GM19240 (cell line): ENCODE data around the gene CUL2.
A peak's percentile ranks its signal among the peaks of the same experiment; 100 is the strongest.
"Not testable (repeated sequence)": the region's sequence is repeated elsewhere in the genome, so short reads cannot be mapped to it uniquely, and the experiment has no call there.

Experiments used
- DNase-seq: peaks from one replicate; pipeline ENCODE4 v3.0.0; 2011; ENCODE audit warnings: low spot score; ENCODE audit not compliant: insufficient read length

The CUL2 gene

GRCh38 chr10:35079763-35080162, 10.4 kb downstream of the CUL2 start:
- no peak for DNase-seq

- no peak for DNase-seq
Observed at GRCh38 chr10:35079265-35079664, 10.9 kb downstream of the CUL2 start.

GRCh38 chr10:35075228-35075627, 14.9 kb downstream of the CUL2 start:
- DNase-seq = no peak

DNA sequence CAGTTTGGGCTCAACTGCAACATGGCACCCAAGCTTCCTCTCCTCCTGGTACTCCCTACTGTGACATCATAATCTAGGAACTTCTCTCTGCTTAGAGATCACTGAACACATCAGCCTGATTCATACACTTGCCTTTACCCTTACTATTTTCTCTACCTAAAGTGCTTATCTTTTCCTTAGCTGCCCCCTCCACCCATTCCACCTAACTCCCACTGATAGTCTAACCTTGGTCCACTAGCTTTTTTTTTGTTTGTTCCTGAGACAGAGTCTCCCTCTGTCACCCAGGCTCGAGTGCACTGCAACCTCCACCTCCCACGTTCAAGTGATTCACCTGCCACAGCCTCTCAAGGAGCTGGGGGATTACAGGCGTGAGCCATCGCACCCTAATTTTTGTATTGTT, 15.9 kb downstream of the CUL2 start:
- DNase-seq = no peak

DNA sequence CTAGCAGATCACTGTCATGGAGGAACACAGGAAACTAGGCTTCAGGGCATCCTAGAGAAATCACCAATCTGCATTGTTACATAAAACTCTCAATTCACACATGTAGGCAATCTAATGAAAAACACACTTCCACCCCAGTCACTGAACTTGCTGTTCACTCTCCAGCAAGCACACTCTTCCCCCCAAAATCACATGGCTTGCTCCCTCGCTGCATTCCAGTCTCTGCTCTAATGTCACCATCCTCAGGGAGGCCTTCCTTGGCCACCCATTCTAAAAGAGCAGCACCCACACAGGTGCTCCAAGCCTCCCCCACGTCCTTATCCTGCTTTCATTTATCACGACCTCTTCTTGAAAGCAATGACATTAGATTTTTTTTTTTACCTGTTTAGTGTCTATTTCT, 19.6 kb downstream of the CUL2 start:
- DNase-seq = no peak

- DNase-seq = no peak
Observed at GRCh38 chr10:35063837-35064454, 26.2 kb downstream of the CUL2 start.

- no peak for DNase-seq
Observed at GRCh38 chr10:35059481-35059880, 30.7 kb downstream of the CUL2 start.

DNA sequence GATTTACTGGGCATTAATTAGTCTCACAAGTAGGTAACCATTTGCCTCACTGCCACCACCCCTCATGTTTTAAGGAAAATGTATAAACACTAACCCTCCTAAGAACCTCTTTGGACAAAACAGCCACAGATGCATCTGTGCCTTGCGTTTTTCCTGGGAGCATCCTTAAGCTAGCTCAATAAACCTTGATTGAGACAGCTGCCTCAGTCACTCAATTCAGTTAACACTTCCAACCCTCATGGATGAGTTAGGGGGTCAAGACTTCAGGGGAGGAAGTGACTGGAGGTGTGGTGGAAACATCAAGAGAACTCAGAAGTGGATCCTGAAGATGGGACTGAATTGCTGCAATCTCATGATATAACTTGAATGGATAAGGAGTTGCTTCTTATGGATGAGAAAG, 31.5 kb downstream of the CUL2 start:
- no peak for DNase-seq

DNA sequence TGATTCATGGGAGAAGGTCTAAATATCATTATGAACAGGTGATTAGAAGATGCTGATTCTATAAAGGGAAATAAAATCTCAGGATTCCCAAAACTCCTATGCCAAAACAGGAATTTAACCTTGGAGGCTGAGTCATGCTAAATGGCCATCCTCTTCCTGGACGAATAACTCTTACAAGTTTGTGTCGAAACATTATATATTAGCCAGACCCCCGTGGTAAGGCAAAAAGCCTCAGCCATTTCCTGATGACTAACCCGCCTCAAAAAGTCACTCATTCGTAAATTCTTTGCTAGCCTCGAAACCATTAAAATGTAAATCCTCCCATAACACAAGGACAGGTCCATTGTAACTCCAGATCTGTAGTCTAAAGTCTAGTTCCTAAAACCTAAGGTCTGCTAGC, 32.0 kb downstream of the CUL2 start:
- peak; percentile 3 for DNase-seq

DNA sequence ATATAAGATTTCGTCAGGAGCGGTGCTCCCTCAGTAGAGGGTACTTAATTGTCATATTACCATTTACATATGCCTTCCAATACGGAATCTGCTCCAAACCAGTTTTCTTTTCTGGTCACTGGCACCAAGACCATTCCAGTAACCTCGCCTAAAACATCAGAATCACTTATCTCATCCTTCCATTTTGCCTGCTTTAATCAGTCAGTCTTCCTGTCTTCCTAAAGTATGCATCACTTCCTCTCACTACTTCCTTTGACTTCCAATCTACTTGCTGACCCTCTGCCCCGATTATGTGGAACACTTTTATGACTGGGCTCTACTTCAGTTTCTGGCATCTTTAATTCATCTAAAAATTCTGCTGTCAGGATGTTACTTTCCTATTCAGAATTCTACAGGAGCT, 33.5 kb downstream of the CUL2 start:
- DNase-seq = no peak

- no peak for DNase-seq
Observed at GRCh38 chr10:35056133-35056532, 34.0 kb downstream of the CUL2 start.

DNA sequence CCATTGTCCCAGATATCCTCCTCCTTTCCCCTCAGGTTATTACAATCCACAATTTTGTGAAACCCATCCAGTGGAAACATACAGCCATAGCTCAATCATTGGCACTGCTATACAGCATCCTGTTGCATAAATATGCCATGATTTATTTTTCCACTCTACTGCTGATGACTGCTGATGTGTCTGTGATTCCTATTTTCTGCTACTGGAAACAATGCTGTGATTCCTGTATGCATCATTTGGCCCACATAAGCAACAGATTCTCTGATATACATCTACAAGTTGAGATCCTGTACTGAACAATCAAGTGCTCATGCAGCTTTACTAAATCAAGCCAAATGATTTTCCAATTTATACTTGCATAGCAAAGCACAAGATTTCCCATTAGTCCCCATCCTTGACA, 39.6 kb downstream of the CUL2 start:
- no peak for DNase-seq

- no peak for DNase-seq
Observed at GRCh38 chr10:35046074-35046473, 44.1 kb downstream of the CUL2 start.

GRCh38 chr10:35045275-35045674, 44.9 kb downstream of the CUL2 start:
- not testable (repeated sequence) for DNase-seq

DNA sequence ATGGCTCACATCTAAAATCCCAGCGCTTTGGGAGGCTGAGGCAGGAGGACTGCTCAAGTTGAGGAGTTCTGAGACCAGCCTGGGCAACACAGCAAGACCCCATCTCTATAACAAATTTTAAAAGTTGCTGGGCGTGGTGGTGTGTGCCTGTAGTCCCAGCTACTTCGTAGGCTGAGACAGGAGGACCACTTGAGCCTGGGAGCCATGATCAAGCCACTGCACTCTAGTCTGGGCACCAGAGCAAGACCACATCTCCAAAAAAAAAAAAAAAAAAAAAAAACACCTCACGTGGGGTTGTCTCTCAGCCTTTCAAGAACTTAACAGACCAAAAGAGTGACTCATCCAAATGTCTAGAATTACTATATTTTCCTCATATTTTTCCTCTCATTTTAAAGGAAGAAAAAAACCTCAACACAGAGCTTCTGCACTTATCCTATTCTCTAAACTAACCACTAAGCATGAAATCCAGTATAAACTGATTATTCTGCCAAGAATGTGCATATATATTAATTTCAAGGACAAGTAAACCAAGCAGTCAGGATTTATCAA, 46.3 kb downstream of the CUL2 start:
- no peak for DNase-seq

DNA sequence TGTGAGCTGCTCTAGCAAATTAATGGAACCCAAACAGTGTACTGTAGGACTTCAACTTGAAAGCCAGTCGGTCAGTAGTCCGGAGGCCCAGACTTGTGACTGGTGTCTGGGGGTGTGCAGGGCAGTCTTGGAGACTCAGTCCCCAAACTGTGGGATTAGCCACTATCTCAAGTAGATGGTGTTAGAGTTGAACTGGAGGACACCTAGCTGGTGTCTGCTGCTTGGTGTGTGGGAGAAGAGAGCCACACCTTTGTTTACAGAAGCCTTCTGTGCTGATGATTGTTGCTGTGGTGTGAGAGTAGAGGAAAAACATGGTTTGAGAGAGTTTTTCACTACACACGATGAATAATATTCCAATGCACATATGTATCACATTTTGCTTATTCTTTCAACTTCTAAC, 47.4 kb downstream of the CUL2 start:
- DNase-seq = no peak

DNA sequence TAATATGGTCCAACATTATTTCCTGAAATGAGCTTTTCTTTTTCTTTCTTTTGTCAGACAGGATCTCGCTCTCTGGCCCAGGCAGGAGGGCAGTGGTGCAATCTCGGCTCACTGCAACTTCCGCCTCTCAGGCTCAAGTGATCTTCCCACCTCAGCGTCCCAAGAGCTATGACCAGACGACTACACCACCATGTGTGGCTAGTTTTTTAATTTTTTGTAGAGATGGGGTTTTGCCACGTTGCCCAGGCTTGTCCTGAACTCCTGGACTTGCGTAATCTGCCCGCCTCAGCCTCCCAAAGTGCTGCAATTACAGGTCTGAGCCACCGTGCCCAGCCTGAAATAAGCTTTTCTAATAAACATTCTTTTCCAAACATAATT, 48.6 kb downstream of the CUL2 start:
- no peak for DNase-seq

DNA sequence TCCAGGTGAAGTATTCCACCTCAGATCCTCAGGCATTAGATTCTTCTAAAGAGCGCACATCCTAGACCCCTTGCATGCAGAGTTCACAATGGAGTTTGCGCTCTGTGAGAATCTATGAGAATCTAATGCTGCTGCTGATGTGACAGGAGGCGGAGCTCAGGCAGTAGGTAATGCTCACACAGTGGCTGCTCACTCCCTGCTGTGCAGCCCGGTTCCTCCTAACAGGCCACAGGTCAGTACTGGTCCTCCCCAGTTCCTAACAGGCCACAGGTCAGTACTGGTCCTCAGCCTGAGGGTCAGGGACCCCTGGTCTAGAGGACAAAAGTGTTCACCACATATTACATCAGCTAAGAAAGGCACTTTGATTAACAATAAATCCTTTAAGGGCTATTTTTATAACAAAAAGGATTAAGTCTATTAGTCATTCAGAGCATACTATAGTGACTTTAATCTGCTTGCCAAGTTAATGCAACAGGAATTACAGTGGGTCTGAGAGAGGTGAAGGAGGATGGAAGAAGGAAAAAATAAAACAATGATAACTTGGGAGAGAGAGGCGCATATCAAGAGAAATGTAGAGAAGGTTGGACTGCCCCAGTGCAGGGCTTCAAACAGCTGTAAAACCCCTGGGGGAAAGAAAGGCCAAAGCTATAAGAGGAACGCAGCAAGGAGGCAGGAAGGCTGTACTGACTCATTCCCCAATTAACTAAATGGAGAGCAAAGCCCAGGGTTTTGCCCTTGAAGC, 49.2 kb downstream of the CUL2 start:
- DNase-seq = no peak

DNA sequence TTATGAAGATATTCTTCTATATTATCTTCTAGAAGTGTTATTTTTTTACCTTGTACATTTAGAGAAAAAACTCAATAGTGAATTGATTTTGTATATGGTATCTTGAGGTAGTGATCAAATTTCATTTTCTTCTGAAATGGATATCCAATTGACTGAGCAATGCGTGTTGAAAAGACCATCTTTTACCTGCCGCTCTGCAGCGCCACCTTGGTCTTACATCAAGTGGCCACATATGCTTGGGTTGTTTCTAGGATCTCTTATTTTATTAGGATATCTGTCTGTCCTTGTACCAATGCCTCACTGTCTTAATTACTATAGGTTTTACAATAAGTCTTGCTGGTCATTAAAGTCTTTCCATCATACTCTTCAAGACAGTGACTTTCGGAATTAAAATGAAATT, 53.0 kb downstream of the CUL2 start:
- DNase-seq = no peak

DNA sequence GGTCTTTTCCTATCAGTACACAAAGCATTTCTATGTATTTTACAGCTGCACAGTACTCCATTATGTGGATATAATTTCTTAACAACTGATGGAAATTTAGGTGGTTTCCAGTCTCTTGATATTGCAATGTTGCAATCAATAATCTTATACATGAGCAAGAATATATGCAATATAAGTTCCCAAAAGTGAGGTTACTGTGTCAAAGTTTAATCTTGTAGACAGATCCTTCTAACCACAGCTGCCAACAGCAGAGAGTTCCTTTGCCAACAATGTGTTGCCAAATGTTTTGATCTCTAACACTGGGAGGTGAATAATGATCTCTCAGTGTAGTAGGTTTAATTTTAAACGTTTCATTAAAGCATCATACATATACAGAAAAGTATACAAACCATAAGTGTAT, 54.5 kb downstream of the CUL2 start:
- no peak for DNase-seq

- DNase-seq = no peak
Observed at GRCh38 chr10:35027567-35027966, 62.6 kb downstream of the CUL2 start.

DNA sequence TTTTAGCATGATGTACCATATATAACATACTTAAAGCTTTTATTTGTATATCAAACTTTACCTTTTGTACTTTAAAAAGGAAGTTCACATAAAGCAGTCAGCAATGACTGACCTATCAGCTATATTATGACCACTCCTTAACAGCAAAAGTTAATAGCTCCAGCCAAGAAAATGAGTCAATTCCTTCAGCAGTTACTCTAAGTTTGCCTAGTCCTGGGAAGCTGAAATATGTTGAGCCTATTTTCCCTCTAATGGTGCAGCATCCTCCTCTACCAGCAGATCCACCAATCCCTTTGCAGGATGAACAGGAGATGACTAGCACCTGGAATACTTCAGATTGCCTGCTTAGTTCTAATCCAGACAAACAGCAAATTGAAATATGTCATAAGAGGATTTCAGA, 64.2 kb downstream of the CUL2 start:
- no peak for DNase-seq

DNA sequence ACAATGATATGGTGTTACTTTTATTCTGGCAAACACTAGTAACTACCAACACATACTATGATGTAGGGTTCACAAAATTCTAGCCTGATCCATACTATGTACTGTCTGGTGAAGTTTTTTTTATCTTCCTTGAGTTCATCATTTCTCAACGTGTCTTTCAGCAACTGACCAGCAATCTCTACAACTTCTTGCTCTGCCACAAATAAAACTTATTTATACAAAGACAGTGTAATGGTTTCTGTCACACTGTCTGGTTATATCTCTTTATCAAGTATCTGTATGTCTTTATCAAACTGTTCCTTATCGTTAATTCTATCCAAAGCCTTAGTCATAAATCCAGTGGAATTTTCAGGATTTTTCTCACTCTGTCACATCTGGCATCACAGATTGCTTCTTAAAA, 69.7 kb downstream of the CUL2 start:
- no peak for DNase-seq
